C4-2B (cell line): ENCODE measurements around the gene GSTM4.

Source experiments
- ZFX ChIP-seq: fragments of 450-650 bp; IDR thresholded peaks from 2 replicates; pipeline ENCODE4 v1.6.1; 2017
- TF ChIP-seq, protein P1 (sequence below): fragments of 450-650 bp; conservative IDR thresholded peaks from 2 replicates; pipeline ENCODE4 v1.5.1; 2017; ENCODE audit warnings: mild to moderate bottlenecking

GRCh38 chr1:109620401-109620791 lies 35.5 kb upstream of the GSTM4 start:
- TF ChIP-seq, protein P1, sequence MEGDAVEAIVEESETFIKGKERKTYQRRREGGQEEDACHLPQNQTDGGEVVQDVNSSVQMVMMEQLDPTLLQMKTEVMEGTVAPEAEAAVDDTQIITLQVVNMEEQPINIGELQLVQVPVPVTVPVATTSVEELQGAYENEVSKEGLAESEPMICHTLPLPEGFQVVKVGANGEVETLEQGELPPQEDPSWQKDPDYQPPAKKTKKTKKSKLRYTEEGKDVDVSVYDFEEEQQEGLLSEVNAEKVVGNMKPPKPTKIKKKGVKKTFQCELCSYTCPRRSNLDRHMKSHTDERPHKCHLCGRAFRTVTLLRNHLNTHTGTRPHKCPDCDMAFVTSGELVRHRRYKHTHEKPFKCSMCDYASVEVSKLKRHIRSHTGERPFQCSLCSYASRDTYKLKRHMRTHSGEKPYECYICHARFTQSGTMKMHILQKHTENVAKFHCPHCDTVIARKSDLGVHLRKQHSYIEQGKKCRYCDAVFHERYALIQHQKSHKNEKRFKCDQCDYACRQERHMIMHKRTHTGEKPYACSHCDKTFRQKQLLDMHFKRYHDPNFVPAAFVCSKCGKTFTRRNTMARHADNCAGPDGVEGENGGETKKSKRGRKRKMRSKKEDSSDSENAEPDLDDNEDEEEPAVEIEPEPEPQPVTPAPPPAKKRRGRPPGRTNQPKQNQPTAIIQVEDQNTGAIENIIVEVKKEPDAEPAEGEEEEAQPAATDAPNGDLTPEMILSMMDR: no peak
- no peak for TF ChIP-seq ZFX
